Fibroblast of peridontal ligament (primary cell): Measurements from ENCODE around the gene OMG.
A peak's percentile ranks its signal among the peaks of the same experiment; 100 is the strongest.
"Not testable (repeated sequence)": the region's sequence is repeated elsewhere in the genome, so short reads cannot be mapped to it uniquely, and the experiment has no call there.

Experiments
- DNase-seq: peaks from one replicate; pipeline ENCODE4 v3.0.0-alpha.2; 2010; ENCODE audit errors: extremely low read depth

OMG gene

GRCh38 chr17:31297090-31297489 lies at the start of gene OMG:
OMG (minus strand) TSS chr17:31297239; CDS start chr17:31296331, 908 bp downstream.
- no peak for DNase-seq

- not testable (repeated sequence) for DNase-seq
Observed at GRCh38 chr17:31345191-31345747, 48.2 kb upstream of the OMG start.

- DNase-seq = peak; percentile 81
Observed at GRCh38 chr17:31339906-31340661, 43.0 kb upstream of the OMG start.

- peak; percentile 19 for DNase-seq
Observed at GRCh38 chr17:31329221-31329620, 32.2 kb upstream of the OMG start.

- DNase-seq = peak; percentile 89
Observed at GRCh38 chr17:31328160-31328535, 31.1 kb upstream of the OMG start.

- peak; percentile 95 for DNase-seq
Observed at GRCh38 chr17:31327534-31328159, 30.6 kb upstream of the OMG start.

- DNase-seq = no peak
Observed at GRCh38 chr17:31323551-31323950, 26.5 kb upstream of the OMG start.

- DNase-seq = no peak
Observed at GRCh38 chr17:31321966-31322365, 24.9 kb upstream of the OMG start.

- DNase-seq = peak; percentile 90
Observed at GRCh38 chr17:31321481-31321880, 24.4 kb upstream of the OMG start, which contains the start of gene EVI2A. EVI2A (minus strand) TSS chr17:31321622; CDS start chr17:31319013, 2,609 bp downstream.

GRCh38 chr17:31320791-31321190 lies 23.8 kb upstream of the OMG start:
- DNase-seq = peak; percentile 52

GRCh38 chr17:31320241-31320640 lies 23.2 kb upstream of the OMG start:
- peak; percentile 20 for DNase-seq

- DNase-seq = peak; percentile 37
Observed at GRCh38 chr17:31318851-31319661, 22.0 kb upstream of the OMG start.

- DNase-seq = peak; percentile 94
Observed at GRCh38 chr17:31318298-31318801, 21.3 kb upstream of the OMG start.

GRCh38 chr17:31314782-31315100 lies 17.7 kb upstream of the OMG start:
- DNase-seq = no peak

GRCh38 chr17:31313982-31314781 lies 17.1 kb upstream of the OMG start, which contains the start of gene EVI2B:
EVI2B (minus strand) TSS chr17:31314054; CDS start chr17:31305609, 8,445 bp downstream.
- DNase-seq = peak; percentile 77

- not testable (repeated sequence) for DNase-seq
Observed at GRCh38 chr17:31312223-31312622, 15.2 kb upstream of the OMG start.

GRCh38 chr17:31311526-31311925 lies 14.5 kb upstream of the OMG start:
- DNase-seq = no peak

GRCh38 chr17:31310886-31311285 lies 13.8 kb upstream of the OMG start:
- no peak for DNase-seq

GRCh38 chr17:31310260-31310659 lies 13.2 kb upstream of the OMG start:
- no peak for DNase-seq

GRCh38 chr17:31309556-31309955 lies 12.5 kb upstream of the OMG start:
- DNase-seq = no peak
